Renal cortex interstitium (tissue), 11 donors: Measurements from ENCODE around the gene ATAD3A. TPM values are rescaled to one million over a fixed set of nuclear protein-coding genes. Genes with fewer than 3 reads are reported as not detected.

Experiments
- DNase-seq, 11 donors: peaks; one replicate each; pipeline ENCODE4 v3.0.0-alpha.2; 2013; ENCODE audit warnings: low read depth in 9 of 11, low spot score in 4 of 11; ENCODE audit errors: extremely low read depth in 1 of 11
- polyA plus RNA-seq, 3 donors: library from polyadenylated mRNA; unstranded; fragments of 120-200 nt; gene quantifications; one replicate each; pipeline ENCODE4 v1.2.1, GENCODE V29; 2013; ENCODE audit not compliant: insufficient read length in 3 of 3

ATAD3A gene
- polyA plus RNA-seq, 3 donors: 15.4 to 29.0 (median 25.9) TPM

DNA sequence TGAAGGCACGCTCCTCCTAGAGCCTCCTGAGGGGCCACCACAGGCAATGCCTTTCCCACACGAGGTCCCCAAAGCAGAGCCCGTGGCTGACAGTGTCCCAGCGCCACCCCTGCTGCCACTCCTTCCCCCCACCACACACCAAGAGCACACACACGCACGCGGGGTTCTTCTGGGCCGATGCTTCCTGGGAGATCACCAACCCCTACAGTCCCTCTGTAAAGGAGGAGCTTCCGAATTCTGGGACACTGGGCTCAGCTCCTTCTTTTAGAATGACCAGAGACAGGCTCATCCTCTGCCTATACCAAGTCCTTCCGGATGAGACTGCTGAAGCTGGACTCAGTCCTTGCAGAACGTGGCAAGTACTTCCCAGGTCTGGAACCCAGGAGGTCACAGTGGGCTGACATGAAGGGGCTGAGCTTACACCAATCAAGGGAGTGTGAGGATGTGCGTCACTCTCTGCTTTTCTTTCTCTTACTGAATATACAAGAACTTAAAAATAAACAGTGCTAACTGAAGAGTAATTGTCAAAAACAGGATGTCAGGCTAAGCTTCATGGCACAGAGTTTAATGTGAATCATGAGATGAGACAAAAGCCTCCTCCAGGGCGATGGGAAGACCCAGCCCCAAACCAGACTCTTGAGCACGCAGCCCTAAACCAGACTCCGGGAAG lies 50.0 kb downstream of the ATAD3A start:
- no peak for DNase-seq

DNA sequence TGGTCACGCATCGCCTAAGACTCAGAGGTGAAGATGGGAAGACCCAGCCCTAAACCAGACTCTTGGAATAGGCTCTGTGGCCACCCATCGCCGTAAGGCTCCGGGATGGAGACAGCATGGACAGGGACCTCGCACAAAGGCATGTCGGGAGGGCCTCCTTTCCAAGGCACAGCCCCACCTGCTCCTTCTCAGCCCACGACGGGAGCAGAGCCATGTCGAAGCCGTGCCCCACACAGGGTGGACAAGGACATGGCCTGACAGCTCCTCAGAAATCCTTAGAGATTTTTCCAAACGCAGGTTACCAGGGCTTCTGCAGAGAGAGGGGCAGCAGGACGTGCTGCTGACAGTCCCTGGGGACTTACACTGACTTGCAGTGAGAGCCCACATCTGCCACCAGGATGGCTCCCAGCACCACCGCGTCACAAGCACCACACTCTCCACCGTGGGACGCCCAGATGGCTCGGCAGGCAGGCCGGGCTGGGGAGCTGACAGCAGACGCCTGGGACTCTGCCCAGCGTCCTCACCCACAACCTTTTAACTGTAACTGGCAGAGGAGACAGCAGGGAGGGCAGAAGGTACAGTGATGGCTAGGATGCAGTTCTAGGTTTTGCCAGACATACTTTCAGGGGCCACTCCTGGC lies 50.7 kb downstream of the ATAD3A start:
- DNase-seq: no peak

DNA sequence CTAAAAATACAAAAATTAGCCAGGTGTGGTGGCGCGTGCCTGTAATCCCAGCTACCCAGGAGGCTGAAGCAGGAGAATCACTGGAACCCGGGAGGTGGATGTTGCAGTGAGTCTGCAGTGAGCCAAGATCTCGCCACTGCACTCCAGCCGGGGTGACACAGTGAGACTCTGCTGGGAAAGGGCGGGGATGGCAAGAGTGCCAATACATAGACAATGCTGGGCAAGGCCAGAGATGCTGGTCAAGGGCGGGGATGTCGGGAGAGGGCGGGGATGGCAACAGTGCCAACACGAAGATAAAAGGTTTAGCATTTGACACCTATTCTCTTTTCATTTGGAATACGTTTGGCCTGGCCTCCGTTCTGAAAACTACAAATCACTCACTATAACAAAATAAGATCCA lies 51.7 kb downstream of the ATAD3A start:
- no peak for DNase-seq

DNA sequence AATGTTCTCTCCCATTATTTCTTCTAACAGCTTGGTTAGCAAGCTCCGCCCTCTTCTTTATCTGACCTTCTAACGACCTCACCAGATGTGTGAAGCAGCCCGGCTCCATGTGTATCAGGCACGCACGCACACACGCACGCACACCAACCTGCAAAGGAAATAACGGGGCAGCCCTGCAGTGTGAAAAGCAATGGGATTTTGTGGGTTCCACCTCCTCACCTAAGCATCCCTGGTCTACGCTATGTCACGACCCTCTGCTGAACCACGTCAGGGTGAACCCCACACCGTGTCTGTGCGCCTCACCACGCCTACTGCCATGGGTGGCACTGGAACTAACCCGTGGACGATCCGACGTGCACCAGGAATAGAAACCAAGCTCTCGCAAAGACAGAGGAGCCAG lies 52.3 kb downstream of the ATAD3A start:
- no peak for DNase-seq

DNA sequence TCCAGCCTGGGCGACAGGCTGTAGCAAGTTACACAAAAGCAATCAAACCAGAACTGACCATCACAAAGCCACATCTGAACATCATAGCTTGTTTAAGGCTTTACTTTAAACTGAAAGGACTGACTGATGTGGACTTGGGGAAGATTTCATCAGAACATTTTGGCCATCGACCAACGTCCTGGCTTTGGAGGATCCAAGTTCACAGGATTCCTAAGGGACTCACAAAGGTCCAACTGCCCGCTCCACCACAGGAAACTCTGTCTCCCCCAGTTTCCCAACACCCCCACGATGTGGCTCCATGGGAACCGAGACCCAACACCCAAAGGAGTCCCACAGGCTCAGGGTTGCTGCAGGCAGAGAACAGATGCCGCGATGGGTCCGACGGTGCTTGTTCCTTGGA lies 53.4 kb downstream of the ATAD3A start:
- DNase-seq: no peak

DNA sequence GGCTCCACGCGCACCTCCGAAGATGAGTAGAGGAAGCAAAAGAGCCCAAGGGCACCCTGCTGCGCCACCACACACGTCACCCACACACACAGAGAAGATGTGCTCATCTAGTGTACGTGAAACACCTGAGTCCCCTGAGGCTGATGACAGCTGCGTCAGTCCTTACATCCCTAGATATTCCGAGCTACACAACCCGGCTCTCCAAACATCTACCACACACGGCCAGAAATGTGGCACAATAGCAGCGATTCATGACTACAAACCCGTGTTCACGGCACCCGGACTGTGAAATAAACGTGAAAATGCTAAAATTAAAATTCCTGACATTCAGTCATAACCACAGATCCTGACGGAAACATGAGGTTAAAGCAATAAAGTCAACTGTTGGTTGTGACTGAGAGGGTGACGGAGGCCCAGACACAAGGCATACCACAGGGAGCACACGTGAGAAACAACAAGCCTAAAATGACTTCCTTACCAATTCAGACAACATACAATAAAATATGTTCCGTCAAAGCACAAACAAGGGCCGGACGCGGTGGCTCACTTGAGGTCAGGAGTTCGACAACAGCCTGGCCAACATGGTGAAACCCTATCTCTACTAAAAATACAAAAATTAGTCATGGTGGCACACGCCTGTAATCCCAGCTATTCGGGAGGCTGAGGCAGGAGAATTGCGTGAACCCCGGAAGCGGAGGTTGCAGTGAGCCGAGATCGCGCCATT lies 55.4 kb downstream of the ATAD3A start:
- no peak for DNase-seq

DNA sequence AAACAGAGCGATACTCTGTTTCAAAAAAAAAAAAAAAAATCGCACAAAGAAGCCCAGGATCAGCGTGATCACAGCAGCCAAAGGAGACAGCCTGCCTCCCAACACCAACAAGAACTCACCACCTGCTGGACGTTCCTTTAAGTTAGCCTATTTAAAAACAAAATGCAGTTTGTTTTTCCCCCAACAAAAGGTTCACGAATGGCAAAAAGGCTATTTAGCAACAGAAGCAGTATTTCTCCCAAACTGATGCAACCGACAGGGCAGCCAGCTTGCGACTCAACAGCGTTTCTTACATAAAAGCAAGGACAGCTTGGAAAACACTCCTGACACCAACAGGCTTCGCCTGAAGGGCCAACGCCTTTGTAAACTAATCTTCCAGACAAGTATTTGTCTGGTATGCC lies 55.9 kb downstream of the ATAD3A start:
- no peak for DNase-seq

DNA sequence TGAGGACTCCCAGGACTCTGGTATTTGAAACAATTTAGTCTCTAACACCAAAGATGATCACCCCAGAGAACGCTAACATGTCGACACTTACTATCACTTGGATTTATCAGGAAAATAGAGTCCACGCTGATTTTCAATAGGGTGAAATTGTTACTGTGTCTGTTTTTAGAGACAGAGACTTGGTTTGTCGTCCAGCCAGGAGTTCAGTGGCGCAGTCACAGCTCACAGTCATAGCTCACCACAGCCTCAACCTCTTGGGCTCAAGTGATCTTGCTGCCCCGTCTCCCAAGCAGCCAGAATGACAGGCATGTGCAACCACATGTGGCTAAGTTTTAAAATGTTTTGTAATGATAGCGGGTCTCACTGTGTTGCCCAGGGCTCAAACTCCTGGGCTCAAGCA lies 57.4 kb downstream of the ATAD3A start:
- DNase-seq: no peak

DNA sequence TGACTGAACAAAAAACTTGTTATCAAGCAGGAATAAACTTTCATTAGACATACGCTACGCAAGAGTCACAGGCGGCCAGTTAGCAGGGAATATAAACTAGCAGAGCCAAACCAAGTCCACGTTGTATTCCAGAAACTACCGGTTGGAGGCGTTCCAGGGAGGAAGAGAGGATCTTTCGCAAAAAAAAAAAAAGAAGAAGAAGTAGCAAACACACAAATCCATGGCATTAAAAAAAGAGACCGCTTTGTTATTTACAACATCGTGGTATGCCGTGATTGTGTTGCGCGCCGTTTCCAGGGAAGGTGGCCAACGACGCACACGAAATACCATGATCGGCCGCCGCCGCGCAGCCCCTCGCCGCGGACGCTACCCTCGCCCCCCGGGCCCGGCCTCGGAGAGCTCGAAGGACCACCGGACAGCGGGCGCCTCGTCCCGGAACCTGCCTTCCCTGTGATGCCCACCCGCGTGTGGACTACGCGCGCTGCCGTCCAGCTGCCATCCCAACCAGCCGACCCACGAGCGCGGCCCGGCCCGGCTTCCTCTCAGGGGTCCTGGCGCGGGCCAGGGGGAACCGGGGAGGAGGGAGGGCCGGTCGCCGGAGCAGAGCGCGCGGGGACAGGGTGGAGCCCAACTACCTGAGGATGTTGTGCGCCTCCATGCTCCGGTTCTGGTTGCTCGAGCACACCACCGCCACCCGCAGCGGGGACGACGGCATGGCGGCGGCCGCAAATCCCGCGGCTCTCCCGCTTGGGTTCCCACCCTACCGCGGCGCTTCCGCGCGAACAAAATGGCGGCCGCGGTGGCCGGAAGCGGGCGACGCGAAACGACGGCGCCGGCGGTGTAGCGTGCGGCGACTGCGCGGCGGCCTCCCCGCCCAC lies 62.1 kb downstream of the ATAD3A start:
- DNase-seq: peak in 8 of 11 donors; percentile 40 to 64 (median 57)

DNA sequence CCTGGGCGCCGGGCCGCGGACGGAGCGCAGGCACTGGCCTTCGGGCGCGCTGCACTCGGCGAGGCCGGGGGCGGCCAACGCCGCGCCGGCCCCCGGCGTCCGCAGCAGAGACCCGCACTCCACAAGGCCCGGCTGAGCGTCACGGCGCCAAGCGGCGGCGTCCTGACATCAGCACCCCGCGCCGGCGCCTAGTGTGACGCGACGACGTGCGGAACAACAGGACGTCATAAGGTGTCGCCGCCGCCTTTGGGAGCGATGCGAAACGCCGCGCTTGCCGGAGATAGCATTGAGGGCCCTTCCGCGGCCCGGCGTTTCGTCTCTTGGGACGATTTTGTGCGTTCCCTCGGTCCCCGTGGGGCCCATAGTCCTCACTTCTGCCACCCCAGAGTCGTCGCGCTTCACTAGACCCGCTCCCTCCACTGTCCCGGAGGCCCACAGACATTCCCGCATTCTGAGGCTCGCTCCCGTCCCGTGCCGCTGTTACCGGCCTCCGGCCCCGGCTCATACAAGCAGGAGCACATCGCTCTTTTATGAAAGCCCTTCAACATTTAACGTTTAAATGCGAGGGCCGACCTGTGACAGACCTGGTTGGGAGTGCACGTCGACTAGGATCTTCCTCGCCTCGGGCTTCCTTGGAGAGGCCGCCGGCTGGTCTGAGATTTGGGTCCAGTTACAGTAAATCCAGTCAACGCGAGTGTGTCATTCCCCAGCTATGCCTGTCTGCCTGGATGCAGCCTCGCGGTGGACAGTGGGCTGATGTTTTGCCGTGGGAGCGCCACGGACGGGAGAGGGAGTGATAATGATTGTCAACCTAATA lies 63.0 kb downstream of the ATAD3A start, which contains the start of gene SSU72:
SSU72 (minus strand) TSS at position 143 of the 817 bp plus-strand sequence. CDS start 306 bp downstream, outside the sequence.
- DNase-seq: peak; percentile 81 to 92 (median 87)

DNA sequence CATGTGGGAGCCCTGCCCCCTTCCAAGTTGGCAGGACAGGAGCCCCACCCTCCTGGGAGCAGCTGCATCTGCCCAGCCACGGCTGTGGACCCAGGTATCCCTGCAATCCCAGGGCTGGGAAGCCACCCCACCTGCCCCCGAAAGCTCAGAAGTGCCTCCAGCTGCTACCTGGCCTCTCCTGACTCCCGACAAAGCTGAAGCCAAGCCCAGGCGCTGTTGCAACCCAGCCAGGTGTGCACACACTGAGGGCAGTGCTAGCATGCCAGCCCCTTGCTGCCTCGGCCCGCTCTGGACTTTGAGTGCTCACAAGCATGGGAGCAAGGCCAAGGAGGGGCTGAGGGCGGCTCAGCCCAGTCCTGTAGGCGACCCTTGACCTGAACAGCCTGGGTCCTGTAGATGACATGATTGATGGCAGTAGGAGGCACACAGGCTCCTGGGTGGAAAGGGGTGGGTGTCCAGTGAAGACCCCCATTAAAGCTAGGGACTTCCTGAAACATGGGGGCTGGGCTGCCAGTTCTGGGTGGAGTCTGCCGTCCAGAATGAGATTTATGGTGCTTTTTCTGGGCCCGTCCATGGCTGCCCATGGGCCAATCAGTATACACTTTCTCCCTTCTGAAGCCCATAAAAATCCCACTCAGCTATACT lies 65.5 kb downstream of the ATAD3A start:
- no peak for DNase-seq

DNA sequence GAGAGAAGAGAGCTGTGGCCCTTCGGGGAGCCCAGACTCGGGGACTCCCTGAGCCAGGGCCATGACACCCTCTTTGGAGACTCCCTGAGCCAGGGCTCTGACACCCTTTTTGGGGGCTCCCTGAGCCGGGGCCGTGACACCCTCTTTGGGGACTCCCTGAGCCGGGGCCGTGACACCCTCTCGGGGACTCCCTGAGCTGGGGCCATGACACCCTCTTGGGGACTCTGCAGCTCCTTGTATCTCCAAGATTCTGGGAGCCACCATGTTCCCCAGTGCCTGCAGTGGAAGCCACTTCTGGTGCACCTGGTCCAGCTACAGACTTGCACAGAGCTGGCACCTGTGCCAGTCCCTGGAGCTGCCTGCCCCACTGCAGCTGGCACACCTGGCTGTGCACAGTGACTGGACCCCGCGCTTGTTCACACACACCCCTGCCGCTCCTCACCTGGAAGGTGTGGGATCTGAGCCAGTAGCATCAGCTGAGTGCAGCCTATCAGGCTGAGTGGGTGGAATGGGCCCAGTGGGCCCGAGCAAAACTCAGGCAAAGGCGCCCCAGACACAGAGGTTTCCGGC lies 66.5 kb downstream of the ATAD3A start:
- DNase-seq: no peak

DNA sequence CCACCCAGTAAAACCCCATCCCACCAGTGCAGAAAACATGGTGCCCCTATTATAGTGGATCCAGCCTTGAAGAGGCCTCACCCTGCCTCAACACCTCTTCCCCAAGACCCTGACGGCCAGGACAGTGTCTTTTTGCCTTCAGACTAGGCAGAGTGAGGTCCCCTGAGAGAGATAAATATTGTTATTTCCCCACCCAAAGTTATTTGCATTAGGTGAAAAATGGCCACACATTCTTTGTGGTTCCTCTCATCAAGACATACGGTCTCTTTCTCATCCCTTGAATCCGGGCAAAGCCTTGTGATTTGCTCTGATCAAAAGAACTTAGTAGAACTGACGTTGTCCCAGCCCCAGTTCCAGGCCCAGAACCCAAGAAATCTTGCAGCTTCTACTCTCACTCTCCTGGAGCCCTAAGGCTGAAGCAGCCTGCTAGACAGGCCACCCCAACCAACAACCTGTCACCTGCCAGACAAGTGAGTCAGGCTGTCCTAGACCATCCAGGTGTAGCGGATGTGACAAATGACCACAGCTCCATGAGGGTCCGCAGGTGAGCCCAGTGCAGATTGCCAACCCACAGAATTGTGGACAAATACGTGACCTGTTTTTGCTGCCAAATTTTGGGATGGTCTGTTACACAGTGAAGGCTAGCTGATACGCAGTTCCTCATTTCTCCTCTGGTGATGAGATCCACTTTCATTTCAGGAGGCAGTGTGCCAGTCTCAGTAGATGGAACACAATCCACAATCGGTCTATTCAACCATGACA lies 70.8 kb downstream of the ATAD3A start:
- no peak for DNase-seq

DNA sequence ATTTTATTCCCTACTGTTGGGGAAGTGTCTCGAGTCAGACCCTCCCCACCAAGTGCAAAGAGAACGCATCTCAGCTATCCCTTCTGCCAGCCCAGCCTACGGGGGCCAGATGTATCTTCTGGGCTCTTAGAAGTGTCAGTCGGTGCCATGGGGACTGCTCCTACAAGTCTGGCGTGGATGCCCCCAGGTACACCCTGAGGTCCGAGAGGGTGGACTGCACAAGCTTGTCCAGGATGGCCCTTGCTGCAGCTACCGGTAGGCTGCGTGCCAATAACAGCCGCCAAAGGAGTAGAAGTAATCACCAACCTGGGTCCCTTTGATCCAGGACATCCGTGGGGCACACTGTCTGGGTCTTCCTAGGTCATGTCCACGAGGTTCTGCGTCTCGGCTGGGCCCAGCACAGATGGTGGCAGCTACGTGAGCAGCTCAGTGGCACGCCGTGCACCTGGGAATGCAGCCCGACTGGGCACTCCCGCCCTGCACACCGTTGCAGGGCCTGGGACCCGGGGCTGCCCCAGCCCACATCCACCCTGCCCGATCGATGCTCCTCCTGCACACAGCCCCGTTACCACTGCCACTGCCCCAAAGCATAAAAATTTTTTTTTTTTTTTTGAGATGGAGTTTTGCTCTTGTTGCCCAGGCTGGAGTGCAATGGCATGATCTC lies 71.5 kb downstream of the ATAD3A start:
- DNase-seq: no peak
